Pancreas (tissue), 10 donors: ENCODE data around the gene KMT5B. TPM values are rescaled to one million over a fixed set of nuclear protein-coding genes. Genes with fewer than 3 reads are reported as not detected.
A peak's percentile ranks its signal among the peaks of the same experiment; 100 is the strongest.

ENCODE experiments used
- ATAC-seq, 4 donors: fragments of 200-7000 bp; cut with Tn5 transposase; one replicate each; pipeline versions ENCODE4 v1.8.0 to v1.9.1; 2020; ENCODE audit warnings: mild to moderate bottlenecking in 4 of 4, moderate library complexity in 4 of 4
- DNase-seq, 6 donors: peaks; one replicate each; pipeline ENCODE4 v3.0.0-alpha.2; 2020
- FAIRE-seq: peaks from 2 replicates; lab custom pipeline; 2012; peaks lifted over from hg19 to GRCh38; lab: Jason Lieb, UNC
- H3K27ac ChIP-seq, 4 donors: fragments of 200-600 bp; sonication (generic); 1 replicate in 3 of 4; 2 replicates in 1 of 4; pipeline versions ENCODE4 v1.5.0 to v1.8.0; 2020
- H3K27me3 ChIP-seq, 4 donors: fragments of 200-600 bp; one replicate each; pipeline ENCODE4 v1.8.0; 2021
- H3K36me3 ChIP-seq, 3 donors: fragments of 200-600 bp; sonication (generic) in 1 of 3; one replicate each; pipeline versions ENCODE4 v1.5.0 to v1.8.0; 2020 to 2021
- H3K4me1 ChIP-seq, 3 donors: fragments of 200-600 bp; one replicate each; pipeline ENCODE4 v1.8.0; 2021
- H3K4me3 ChIP-seq, 4 donors: fragments of 200-600 bp; sonication (generic) in 2 of 4; one replicate each; pipeline versions ENCODE4 v1.5.0 to v1.8.0; 2020 to 2021
- H3K9me3 ChIP-seq, 4 donors: fragments of 200-600 bp; one replicate each; pipeline ENCODE4 v1.8.0; 2021
- WGBS, 2 donors: extraction: QIAGEN DNeasy Blood & Tissue Kit; methylation state at CpG; one replicate each; pipeline ENCODE4 v1.1.7; 2013; 5-methylcytosine and 5-hydroxymethylcytosine counted together
- intact Hi-C, 3 donors: fragments of 100-400 bp; cut with DNase I; formaldehyde crosslinking; loops; one replicate each; pipeline versions ENCODE4 v1.11.1 to v1.14.2; 2022
- polyA plus RNA-seq, 2 donors: library from polyadenylated mRNA; stranded (reverse); fragments of 200-250 nt; gene quantifications; one replicate each; pipeline ENCODE4 v1.2.3, GENCODE V29; 2013
- total RNA-seq, 6 donors: library from RNA; stranded (reverse); fragmentation: NEBNext Ultra II Directional in 4 of 6; extraction: Animal tissue kit (Norgen Biotek cat#: 25700) in 4 of 6; gene quantifications; one replicate each; pipeline versions ENCODE4 v1.2.1 to v1.2.4, GENCODE V29; 2021 to 2023
- TF ChIP-seq, protein P1 (sequence below), 4 donors: fragments of 200-600 bp; sonication (generic) in 3 of 4; IDR thresholded peaks; one replicate each; pipeline versions ENCODE4 v1.5.0 to v1.8.0; 2021; ENCODE audit warnings: antibody characterized with exemption in 4 of 4
- donor health status: healthy with polysubstance abuse.
- donor health status: DM: no; HTN: no; CAD: no; lungs with moderate emphysema.
- donor health status: DM: no; HTN: no; CAD: no.
- donor health status: control.
- donor health status: control.
- donor health status: Bipolar disorder and iron deficiency.
- donor health status: DM: yes; HTN: yes; CAD: no.
- donor health status: DM: no; HTN: no; CAD: no.
- donor health status: DM: no; HTN: no; CAD: no.
- donor health status: DM: yes; HTN: yes; CAD: no.

KMT5B gene
- total and polyA plus RNA-seq, 8 donors, result 12.8 to 30.8 (median 22.6) TPM

GRCh38 chr11:68214173-68215086 is 1.3 kb upstream of the KMT5B start:
- no peaks in the 10 kb centered on the region for H3K27me3 ChIP-seq
- ATAC-seq (peak in 3 of 4 donors; percentile 3 to 8 (median 7)), DNase-seq (peak; percentile 40 to 86 (median 61)), FAIRE-seq (no peak)
- H3K27ac ChIP-seq, result peak overlapping the region; percentile 92 to 99 (median 98)
- H3K36me3 ChIP-seq, result no peaks in the 10 kb centered on the region
- TF ChIP-seq, protein P1, sequence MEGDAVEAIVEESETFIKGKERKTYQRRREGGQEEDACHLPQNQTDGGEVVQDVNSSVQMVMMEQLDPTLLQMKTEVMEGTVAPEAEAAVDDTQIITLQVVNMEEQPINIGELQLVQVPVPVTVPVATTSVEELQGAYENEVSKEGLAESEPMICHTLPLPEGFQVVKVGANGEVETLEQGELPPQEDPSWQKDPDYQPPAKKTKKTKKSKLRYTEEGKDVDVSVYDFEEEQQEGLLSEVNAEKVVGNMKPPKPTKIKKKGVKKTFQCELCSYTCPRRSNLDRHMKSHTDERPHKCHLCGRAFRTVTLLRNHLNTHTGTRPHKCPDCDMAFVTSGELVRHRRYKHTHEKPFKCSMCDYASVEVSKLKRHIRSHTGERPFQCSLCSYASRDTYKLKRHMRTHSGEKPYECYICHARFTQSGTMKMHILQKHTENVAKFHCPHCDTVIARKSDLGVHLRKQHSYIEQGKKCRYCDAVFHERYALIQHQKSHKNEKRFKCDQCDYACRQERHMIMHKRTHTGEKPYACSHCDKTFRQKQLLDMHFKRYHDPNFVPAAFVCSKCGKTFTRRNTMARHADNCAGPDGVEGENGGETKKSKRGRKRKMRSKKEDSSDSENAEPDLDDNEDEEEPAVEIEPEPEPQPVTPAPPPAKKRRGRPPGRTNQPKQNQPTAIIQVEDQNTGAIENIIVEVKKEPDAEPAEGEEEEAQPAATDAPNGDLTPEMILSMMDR (IDR thresholded peaks at IDR 0.05), result no peak
- 17 to 21% methylated on average over 46 to 58 of the region's 58 CpGs for WGBS, 2 donors
- H3K9me3 ChIP-seq, result no peaks in the 10 kb centered on the region
- H3K4me3 ChIP-seq, result peak overlapping the region; percentile 67 to 77 (median 70)
- intact Hi-C loops, result no loop called here
- peaks cover 0 to 14% (median 5%) of the 10 kb centered on the region in 3 donors for H3K4me1 ChIP-seq

GRCh38 chr11:68213555-68214172 is 568 bp upstream of the KMT5B start:
- DNase-seq (peak; percentile 84 to 94 (median 88)), FAIRE-seq (no peak), ATAC-seq (peak; percentile 64 to 80 (median 76))
- TF ChIP-seq, protein P1 (IDR thresholded peaks at IDR 0.05), result no peak
- no peaks in the 10 kb centered on the region for H3K27me3 ChIP-seq
- H3K36me3 ChIP-seq, result no peaks in the 10 kb centered on the region
- H3K4me3 ChIP-seq, result peak overlapping the region; percentile 67 to 77 (median 70)
- H3K27ac ChIP-seq, result peak overlapping the region; percentile 92 to 99 (median 98)
- 0 to 1% methylated on average over 69 to 90 of the region's 90 CpGs for WGBS, 2 donors
- H3K9me3 ChIP-seq, result no peaks in the 10 kb centered on the region
- H3K4me1 ChIP-seq, result peaks cover 3 to 16% (median 9%) of the 10 kb centered on the region in 3 donors
- intact Hi-C loops, result no loop called here

DNA sequence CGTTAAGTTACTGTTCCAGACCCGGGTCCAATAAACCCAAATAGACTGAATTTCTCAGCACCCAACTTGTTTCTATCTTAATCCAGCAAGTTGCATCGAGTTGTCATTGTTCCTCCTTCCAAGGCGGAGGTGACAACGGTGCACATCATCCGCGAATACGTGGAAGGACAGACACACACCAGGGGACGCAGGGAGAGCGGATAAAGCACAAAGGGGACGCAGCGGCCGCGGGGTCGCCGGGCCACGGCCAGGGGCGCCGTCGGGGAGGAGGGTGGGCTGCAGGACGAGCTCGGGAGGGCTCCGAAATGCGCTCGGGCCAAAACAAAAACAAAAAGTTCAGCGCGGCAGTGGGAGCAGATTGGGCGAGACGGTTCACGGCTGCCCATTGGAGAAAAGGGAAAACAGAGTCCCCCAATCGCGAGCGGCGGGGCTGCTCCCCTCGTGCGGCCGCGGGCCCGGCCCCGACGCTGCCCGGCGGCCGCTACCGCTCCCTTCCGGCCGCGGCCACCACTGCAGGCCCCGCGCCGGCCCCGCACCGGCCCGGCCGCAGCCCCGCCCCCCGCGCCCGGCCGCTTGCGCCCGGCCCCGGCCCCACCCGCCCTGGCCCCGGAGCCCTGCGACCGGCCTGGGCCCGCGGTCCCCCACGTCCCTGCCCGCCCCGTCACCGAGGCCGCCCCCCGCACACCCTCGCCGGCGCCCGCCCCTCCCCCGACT is 518 bp downstream of the KMT5B start:
- TF ChIP-seq, protein P1 (IDR thresholded peaks at IDR 0.05), result no peak
- 0 to 1% methylated on average over 52 to 78 of the region's 80 CpGs for WGBS, 2 donors
- peak; percentile 59 to 82 (median 71) for DNase-seq
- FAIRE-seq, result no peak
- Histone ChIP-seq H3K4me3 (peak overlapping the region; percentile 67 to 77 (median 70)), H3K4me1 (peaks cover 6 to 19% (median 9%) of the 10 kb centered on the region in 3 donors), H3K27me3 (no peaks in the 10 kb centered on the region), H3K27ac (peak overlapping the region; percentile 92 to 99 (median 98)), H3K9me3 (no peaks in the 10 kb centered on the region), H3K36me3 (no peaks in the 10 kb centered on the region)
- intact Hi-C loops, result no loop called here
- peak; percentile 41 to 62 (median 60) for ATAC-seq

GRCh38 chr11:68211546-68211945 is 1.6 kb downstream of the KMT5B start:
- DNase-seq (peak in 3 of 6 donors; percentile 41 to 62 (median 46)), ATAC-seq (peak in 3 of 4 donors; percentile 9 to 40 (median 18)), FAIRE-seq (no peak)
- Histone ChIP-seq H3K9me3 (no peaks in the 10 kb centered on the region), H3K4me3 (peak overlapping the region in 3 of 4 donors; percentile 53 to 77 (median 67)), H3K27ac (peak overlapping the region in 3 of 4 donors; percentile 3 to 99 (median 22)), H3K36me3 (no peaks in the 10 kb centered on the region), H3K4me1 (peaks cover 6 to 19% (median 9%) of the 10 kb centered on the region in 3 donors), H3K27me3 (no peaks in the 10 kb centered on the region)
- intact Hi-C loops, result no loop called here
- TF ChIP-seq, protein P1 (IDR thresholded peaks at IDR 0.05), result no peak
- WGBS, 2 donors, result 4 to 6% methylated on average over 14 of the region's 14 CpGs
